Stimulated activated CD8-positive, alpha-beta memory T cell treated with anti-CD3 and anti-CD28 coated beads, Interleukin-2, amount 100 ng/mL, for 1 hour (primary cell): ENCODE measurements around the gene SGO2.

Experiments used
- DNase-seq, 2 donors: peaks; one replicate each; pipeline ENCODE4 v3.0.0-alpha.2; 2020; ENCODE audit warnings: low read depth in 2 of 2

The SGO2 gene, protein sequence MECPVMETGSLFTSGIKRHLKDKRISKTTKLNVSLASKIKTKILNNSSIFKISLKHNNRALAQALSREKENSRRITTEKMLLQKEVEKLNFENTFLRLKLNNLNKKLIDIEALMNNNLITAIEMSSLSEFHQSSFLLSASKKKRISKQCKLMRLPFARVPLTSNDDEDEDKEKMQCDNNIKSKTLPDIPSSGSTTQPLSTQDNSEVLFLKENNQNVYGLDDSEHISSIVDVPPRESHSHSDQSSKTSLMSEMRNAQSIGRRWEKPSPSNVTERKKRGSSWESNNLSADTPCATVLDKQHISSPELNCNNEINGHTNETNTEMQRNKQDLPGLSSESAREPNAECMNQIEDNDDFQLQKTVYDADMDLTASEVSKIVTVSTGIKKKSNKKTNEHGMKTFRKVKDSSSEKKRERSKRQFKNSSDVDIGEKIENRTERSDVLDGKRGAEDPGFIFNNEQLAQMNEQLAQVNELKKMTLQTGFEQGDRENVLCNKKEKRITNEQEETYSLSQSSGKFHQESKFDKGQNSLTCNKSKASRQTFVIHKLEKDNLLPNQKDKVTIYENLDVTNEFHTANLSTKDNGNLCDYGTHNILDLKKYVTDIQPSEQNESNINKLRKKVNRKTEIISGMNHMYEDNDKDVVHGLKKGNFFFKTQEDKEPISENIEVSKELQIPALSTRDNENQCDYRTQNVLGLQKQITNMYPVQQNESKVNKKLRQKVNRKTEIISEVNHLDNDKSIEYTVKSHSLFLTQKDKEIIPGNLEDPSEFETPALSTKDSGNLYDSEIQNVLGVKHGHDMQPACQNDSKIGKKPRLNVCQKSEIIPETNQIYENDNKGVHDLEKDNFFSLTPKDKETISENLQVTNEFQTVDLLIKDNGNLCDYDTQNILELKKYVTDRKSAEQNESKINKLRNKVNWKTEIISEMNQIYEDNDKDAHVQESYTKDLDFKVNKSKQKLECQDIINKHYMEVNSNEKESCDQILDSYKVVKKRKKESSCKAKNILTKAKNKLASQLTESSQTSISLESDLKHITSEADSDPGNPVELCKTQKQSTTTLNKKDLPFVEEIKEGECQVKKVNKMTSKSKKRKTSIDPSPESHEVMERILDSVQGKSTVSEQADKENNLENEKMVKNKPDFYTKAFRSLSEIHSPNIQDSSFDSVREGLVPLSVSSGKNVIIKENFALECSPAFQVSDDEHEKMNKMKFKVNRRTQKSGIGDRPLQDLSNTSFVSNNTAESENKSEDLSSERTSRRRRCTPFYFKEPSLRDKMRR

DNA sequence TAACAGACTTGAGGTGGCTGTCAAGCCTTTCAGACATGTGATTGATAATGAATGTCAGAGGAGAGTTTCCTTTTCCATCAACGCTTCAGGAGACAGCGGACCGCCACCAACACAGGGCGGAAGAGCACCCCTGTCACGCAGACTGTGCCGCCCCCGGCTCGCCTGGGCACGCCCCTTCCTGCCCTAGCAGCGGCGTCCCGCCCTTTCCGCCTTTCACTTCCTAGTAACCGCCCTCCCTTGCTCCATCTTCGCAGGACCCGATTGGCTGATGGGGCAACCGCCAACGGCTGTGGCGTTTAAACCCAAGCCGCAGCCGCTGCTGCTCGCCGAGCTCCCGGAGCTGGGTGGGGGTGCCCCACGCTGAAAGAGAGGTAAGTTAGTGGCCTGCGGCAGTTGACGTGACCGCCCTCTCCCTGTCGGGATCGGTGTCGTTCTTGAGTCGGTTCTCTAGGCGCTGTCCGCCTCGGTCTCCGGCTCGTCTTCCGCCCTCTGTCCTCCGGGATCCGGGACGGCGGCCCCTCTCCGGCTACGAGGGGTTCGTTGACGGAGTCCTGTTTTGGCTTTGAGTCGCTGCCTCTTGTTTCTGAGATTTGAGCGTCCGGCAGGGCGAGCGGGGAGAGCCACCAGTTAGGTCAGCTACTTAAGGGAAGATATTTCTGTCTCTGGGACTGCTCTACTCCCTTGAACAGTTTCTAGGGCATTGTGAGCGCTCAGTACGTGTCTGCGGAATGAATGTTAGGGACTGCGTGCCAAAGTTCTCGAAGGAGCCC is at the start of gene SGO2:
TSS of gene SGO2 (plus strand) at position 326 of the 770 bp plus-strand sequence. CDS start 6,769 bp downstream, outside the sequence.
- DNase-seq, result peak; percentile 92 to 93

DNA sequence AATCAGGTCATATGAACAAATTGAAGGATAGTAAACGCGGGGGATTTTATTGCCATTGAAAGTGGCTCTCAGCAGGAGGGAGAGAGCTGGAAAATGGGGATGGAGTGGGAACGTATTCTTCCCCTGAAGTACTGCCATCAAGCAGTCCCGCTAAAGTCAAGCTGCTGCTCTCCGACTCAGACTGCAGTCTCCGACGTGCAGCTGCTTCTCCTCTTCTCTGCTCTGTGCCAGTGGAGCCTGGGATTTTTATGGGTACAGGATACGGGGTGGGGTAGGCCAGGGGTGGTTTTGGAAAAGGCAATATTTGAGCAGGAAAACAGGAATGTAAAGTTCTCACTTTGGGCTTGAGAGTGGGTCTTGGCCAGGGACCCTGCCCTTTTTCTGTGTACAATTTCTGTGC is 49.2 kb upstream of the SGO2 start:
- no peak for DNase-seq

DNA sequence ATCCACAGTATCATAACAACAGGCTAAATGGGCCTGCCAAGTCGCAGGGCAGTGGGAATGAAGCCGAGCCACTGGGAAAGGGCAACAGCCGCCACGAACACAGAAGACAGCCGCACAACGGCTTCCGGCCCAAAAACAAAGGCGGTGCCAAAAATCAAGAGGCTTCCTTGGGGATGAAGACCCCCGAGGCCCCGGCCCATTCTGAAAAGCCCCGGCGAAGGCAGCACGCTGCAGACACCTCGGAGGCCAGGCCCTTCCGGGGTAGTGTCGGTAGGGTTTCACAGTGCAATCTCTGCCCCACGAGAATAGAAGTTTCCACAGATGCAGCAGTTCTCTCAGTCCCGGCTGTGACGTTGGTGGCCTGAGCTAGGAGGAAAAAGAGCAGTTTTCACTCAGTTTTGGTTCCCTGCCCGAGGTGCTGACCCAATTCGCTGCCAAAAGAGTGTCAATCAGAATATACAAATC is 48.3 kb upstream of the SGO2 start:
- no peak for DNase-seq

- DNase-seq, result no peak
These were observed 46.2 kb upstream of the SGO2 start for GRCh38 chr2:200479692-200480265.

- DNase-seq, result no peak
These were observed 43.8 kb upstream of the SGO2 start for GRCh38 chr2:200482194-200482593.

DNA sequence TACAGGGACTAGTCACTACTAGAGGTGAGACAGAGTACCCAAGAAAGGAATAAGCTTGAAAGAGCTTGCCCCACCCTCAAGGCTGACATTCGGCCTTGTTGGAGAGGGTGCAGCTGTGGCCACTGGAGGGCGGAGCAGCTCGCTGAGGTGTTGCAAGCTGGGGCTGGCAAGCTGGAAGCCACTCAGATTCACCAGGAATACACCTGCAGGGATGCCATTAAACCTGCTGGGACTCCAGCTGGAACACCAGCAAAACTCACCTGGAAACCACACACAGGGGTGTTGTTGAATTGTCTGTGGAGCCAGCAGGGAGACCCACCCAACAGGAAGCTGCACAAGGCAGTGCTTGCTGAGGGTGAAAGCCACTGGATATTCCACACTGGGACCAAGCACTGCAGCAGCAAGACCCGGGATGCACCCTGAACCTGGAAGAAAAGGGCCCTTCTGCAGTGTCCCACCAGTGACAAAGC is 42.2 kb upstream of the SGO2 start:
- DNase-seq, result no peak

DNA sequence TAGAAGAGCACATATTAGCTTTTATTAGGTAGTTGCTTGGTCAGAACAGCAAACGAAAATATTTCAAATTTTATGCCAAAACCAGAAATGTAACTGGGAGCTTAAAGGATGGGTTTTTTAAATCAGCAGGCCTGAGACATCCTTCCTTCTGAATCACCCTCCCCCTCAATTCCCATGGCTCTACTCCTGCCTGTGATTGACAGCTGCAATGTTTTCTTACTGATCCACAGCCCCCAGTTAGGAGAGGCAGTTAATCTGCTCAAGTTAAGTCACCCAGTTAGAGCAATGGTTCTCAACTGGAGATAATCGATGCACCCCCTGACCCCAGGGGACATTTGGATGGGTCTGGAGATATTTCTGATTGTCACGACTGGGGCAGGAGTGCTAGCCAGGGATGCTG is 41.1 kb upstream of the SGO2 start:
- no peak for DNase-seq

DNA sequence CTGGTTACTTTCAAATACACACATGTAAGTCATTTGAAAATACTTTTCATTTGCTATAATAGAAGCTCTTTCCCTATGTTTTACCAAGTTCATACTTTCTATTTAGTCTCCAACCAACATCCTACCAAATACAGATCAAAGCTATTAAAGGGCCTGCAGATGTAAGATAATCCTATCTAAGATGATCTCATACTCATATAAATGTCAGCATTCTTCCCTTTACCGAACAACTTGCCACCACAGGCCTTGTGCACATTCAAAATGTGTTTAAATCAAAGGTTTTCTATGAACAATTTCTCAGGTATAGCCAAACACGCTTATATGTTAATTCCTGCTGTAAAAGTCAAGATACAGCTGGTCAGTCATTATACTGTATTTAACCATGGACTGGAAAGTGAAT is 39.5 kb upstream of the SGO2 start:
- DNase-seq, result no peak

GRCh38 chr2:200488169-200488568 is 37.8 kb upstream of the SGO2 start:
- no peak for DNase-seq

- DNase-seq, result no peak
These were observed 36.0 kb upstream of the SGO2 start for GRCh38 chr2:200490001-200490400.

DNA sequence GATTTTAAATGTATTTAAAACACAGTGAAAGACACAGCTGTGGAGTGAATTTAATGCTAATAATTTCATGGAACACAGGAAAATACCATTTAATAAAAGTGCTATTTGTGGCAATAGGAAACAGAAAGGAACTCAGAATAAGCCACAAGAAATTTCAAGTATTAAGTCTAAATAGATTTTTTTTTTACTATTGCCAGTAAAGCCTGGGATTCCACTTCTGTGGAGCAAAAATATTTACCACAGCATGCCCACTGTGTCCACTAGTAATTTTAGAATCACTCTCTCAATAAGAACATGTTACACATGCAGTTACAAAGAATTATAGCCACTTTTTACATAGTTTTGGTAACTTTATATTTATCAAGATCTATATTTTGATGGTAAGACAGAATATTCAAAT is 33.4 kb upstream of the SGO2 start:
- no peak for DNase-seq

- DNase-seq, result no peak
These were observed 32.0 kb upstream of the SGO2 start for GRCh38 chr2:200494048-200494447.

GRCh38 chr2:200496696-200497095 is 29.3 kb upstream of the SGO2 start:
- DNase-seq, result no peak

- no peak for DNase-seq
These were observed 27.4 kb upstream of the SGO2 start for GRCh38 chr2:200498402-200499162.

DNA sequence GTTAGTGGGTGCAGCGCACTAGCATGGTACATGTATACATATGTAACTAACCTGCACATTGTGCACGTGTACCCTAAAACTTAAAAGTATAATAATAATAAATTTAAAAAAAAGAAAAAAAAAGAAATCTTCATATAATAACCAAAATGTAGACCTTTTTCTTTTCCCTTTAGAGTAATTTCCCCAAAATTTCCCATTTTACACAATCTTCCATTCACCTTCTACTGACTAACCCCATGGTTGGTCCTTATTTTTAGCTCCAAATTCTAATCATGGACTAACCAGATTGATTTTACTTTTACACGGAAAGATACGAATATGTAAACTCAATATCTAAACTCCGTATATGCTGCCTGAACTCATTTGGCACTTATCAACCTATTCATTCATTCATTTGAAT is 23.8 kb upstream of the SGO2 start:
- DNase-seq, result no peak

- DNase-seq, result no peak
These were observed 19.3 kb upstream of the SGO2 start for GRCh38 chr2:200506679-200507078.

DNA sequence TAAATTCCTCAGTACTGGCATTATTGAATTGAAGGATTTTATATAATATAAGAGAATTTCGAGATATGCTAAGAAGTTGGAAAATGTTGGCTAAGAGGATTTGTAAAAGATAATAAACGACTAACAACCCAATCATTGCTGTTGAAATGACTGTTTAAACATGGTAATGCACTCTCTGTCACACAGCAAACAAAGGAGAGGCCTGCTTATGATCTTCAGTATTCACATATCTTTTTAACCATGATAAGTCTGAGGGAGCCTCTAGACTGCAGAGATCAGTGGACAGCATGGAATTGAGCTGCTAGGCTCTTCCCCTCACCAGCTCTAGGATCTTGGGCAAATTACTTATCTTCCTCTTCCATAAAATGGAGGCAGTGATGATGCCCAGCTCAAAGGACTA is 18.8 kb upstream of the SGO2 start:
- no peak for DNase-seq

DNA sequence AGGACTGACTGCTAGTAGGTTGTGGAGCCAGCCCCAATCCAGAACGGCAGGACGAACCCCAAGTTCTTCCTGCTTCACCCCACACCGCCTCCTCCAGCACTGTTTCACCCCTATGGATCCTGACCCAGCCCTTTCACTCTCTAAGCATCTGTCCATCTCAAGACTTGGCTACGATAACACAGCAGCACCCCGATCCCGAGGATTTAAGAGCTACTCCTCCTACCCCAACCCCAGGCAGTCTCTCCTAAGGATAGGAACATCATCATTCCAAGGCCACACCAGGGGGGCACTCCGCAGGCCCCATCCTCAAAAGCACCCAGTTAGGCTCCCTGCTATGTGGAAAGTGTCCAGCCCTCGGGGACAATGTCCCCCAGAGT is 16.8 kb upstream of the SGO2 start:
- no peak for DNase-seq

DNA sequence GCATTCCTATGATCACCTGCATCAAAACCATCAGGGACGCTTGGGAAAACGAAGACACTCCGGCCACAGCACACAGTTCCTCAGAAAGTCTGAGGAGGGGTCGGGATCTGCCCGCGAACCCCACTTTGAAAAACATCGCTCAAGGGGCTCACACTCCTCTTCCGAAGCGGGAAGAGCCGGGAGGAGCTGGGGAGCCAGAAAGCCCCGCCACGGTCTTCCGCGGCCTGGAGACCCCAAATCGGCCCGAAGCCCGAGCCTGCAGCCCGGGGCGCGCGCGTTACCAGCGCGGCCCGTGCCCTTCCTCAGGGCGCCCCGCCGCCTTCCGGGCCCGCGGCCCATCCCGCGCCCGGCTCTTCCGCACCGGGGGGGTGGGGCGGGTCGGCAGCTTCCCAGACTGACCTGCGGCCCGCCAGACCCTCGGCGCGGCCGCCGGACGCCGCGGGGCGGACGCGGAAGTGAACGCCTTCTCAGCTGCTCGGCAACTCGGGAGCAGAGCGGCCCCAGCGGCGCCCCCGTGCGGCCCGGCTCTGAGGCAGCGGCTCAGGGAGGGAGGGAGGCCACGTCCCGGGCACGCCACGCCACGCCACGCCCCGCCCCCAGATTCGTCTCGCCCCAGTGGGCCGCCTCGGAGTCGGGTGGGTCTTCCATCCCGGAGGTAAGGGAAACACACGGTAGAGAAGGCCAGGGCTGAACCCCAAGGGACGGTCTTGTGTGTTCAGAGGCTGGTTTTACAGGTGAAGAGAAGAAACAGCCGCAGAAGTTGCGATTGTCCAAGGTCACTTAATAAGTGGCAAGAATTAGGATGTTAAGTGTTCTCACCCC is 16.2 kb upstream of the SGO2 start, which contains the start of gene KCTD18:
TSS of gene KCTD18 (minus strand) at position 457 of the 822 bp plus-strand sequence. CDS start 3,052 bp downstream, outside the sequence.
- DNase-seq, result peak; percentile 85 to 86
